Memory B cell (primary cell): Measurements from ENCODE around the gene PLCB2.

Source experiments
- ATAC-seq: fragments of 150-1000 bp; cut with Tn5 transposase; 2 replicates; pipeline ENCODE4 v1.10.0; 2021; ENCODE audit warnings: low read depth, mild to moderate bottlenecking, moderate library complexity
- DNase-seq, 2 donors: peaks; one replicate each; pipeline ENCODE4 v3.0.0; 2022; ENCODE audit warnings: low spot score in 2 of 2
- H3K27ac Mint-ChIP-seq: one replicate; pipeline ENCODE4 v1.8.0; 2022; ENCODE audit warnings: mild to moderate bottlenecking, moderate library complexity, mixed read lengths
- H3K27me3 Mint-ChIP-seq: one replicate; pipeline ENCODE4 v1.8.0; 2022; ENCODE audit warnings: mixed read lengths
- H3K36me3 Mint-ChIP-seq: one replicate; pipeline ENCODE4 v1.8.0; 2022; ENCODE audit warnings: mild to moderate bottlenecking, mixed read lengths
- H3K4me1 Mint-ChIP-seq: one replicate; pipeline ENCODE4 v1.8.0; 2022; ENCODE audit warnings: mixed read lengths
- H3K4me3 Mint-ChIP-seq: one replicate; pipeline ENCODE4 v1.8.0; 2022; ENCODE audit warnings: mild to moderate bottlenecking, moderate library complexity, mixed read lengths
- H3K9me3 Mint-ChIP-seq: one replicate; pipeline ENCODE4 v1.8.0; 2022; ENCODE audit warnings: mixed read lengths

Gene PLCB2

DNA sequence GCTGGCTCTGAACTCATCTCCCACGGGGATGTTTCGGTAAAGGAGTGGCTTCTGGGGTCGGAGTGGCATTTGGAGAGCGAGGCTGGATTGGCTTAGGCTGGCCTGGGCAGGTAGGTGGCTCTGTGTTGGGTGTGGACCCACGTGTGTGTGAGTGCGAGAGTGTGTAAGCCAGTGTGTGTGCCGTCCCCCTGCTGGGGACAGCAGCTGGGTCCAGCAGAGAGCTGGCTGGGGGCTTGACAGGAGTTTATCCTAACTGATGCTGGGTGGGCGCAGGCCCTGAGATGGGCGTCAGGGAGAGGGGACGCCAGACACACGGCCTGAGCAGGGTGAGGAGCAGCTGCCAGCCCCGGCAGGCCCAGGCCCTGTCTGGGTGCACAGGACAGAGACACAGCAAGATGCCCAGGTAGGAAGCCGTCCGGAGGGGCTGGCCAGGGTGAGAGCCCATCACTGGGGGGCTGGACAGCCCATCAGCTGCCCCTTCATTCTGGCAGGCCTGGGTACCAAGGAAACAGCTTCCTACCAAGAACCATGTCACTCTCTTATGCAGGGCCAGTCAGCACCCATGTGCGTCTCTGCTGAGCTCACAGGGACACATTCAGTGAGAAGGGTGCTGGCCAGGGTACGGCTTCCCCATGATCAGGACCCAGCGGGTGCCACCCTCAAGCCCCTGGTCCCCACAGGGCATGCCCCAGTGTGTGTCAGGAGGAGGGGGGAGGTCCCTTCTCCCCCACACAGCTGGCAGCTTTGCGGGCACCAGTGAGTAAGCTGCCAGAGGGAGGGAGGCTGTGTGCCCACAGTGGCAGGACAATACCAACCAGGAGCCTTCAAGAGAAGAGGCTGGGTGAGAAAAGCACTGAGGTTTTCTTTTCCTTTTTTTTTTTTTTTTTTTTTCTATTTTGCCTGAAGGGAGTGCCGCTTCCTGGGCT, 67.8 kb downstream of the PLCB2 start:
- H3K36me3 Mint-ChIP-seq, result no peaks in the 10 kb centered on the region
- H3K27me3 Mint-ChIP-seq, result peaks cover 9% of the 10 kb centered on the region
- H3K4me1 Mint-ChIP-seq, result peaks cover 19% of the 10 kb centered on the region
- no peaks in the 10 kb centered on the region for H3K9me3 Mint-ChIP-seq
- peak overlapping the region; percentile 76 for H3K4me3 Mint-ChIP-seq
- peak overlapping the region; percentile 87 for H3K27ac Mint-ChIP-seq
- DNase-seq (no peak), ATAC-seq (no peak)

DNA sequence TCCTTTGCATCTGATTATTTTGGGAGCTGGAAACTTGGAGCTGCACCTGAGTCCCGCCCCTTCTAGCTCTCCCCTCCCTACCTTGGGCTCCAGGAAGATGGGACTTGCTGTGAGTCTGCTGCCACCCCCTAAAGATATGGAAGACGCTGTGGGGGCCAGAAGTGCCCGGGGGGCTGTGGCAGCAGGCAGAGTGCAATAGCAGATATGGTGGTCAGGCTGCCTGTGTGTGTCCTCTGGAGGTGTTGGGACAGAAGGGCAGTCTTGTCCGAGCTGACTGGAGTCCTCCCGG, 68.4 kb downstream of the PLCB2 start:
- no peaks in the 10 kb centered on the region for H3K36me3 Mint-ChIP-seq
- H3K27ac Mint-ChIP-seq, result peak overlapping the region; percentile 87
- H3K9me3 Mint-ChIP-seq, result no peaks in the 10 kb centered on the region
- H3K27me3 Mint-ChIP-seq, result peaks cover 9% of the 10 kb centered on the region
- no peak for ATAC-seq
- DNase-seq, result no peak
- peak overlapping the region; percentile 76 for H3K4me3 Mint-ChIP-seq
- H3K4me1 Mint-ChIP-seq, result peaks cover 25% of the 10 kb centered on the region

DNA sequence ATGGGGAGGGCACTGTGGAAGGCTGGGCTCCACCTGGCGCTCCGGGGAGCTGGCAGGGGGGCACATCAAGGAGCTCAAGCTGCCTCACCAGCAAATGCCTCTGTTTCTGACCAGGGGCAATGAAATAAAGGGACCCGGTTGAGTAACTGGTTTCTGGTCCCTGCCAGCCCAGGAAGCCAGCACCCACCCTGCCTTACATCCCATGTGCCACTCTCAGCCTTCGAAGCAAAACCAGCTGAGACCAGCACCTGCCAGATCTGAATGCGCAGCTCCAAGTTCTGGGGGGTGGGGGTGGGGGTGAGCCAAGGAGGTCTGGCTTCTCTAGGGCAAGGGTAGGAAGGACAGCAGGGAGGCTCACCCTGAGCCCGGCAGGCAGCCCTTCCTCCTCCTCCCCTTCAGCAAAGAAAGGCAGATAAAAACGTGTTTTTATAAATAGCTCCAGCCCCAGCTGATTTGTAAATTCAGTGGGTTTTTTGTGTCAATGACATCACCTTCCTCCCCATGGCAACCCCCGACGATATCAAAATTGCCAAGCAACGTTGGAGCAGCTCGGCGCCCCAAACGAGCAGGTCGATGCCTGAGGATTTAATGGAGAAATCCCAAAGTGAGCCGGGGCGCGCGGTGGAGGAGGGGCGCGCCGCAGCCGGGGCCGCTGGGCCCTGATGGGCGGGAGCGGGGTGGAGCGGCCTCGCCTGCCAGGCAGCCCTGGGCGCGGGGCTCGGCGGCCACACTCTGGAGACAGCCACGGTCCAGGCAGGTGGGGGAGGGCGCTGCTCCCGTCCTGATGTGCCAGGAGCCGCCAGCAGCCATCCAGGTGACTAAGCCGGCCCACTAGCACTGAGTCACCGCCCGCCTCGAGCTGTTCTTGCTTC, 69.0 kb downstream of the PLCB2 start, which contains the start of gene PAK6:
PAK6 (plus strand) TSS at position 532 of the 872 bp plus-strand sequence. CDS start 25,723 bp downstream, outside the sequence.
- DNase-seq, result peak; percentile 48 to 56
- peak within 1 kb of the TSS; percentile 76 for H3K4me3 Mint-ChIP-seq
- H3K36me3 Mint-ChIP-seq, result no peaks in the 10 kb centered on the region
- H3K27ac Mint-ChIP-seq, result peak within 1 kb of the TSS; percentile 87
- no peaks in the 10 kb centered on the region for H3K9me3 Mint-ChIP-seq
- ATAC-seq, result peak; percentile 71
- peaks cover 25% of the 10 kb centered on the region for H3K4me1 Mint-ChIP-seq
- H3K27me3 Mint-ChIP-seq, result peaks cover 9% of the 10 kb centered on the region
